C4-2B (cell line): ENCODE measurements around the gene FAM227B.
"Not testable (repeated sequence)": the region's sequence is repeated elsewhere in the genome, so short reads cannot be mapped to it uniquely, and the experiment has no call there.

ENCODE experiments used
- H3K27ac ChIP-seq: fragments of 450-650 bp; 2 replicates; pipeline ENCODE4 v1.5.1; 2017
- ZFX ChIP-seq: fragments of 450-650 bp; IDR thresholded peaks from 2 replicates; pipeline ENCODE4 v1.6.1; 2017
- TF ChIP-seq, protein P1 (sequence below): fragments of 450-650 bp; conservative IDR thresholded peaks from 2 replicates; pipeline ENCODE4 v1.5.1; 2017; ENCODE audit warnings: mild to moderate bottlenecking

FAM227B gene

DNA sequence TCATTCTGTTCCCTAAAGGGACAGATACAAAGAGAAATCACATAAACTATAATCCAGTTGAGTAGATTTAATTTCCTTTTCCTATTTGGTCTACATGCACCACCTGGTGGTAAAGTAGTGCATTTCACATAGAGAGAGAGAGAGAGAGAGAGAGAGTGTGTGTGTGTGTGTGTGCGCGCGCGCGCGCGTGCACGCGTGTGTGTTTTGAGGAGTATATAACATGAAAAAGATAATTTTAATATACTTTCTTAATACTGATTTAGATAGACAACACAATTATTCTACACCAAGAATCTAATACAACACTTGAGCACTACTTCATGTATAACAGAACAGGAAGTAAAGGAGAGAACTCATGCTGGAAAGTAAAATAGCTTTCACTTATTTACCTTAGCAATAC is 198.6 kb downstream of the FAM227B start:
- TF ChIP-seq, protein P1, sequence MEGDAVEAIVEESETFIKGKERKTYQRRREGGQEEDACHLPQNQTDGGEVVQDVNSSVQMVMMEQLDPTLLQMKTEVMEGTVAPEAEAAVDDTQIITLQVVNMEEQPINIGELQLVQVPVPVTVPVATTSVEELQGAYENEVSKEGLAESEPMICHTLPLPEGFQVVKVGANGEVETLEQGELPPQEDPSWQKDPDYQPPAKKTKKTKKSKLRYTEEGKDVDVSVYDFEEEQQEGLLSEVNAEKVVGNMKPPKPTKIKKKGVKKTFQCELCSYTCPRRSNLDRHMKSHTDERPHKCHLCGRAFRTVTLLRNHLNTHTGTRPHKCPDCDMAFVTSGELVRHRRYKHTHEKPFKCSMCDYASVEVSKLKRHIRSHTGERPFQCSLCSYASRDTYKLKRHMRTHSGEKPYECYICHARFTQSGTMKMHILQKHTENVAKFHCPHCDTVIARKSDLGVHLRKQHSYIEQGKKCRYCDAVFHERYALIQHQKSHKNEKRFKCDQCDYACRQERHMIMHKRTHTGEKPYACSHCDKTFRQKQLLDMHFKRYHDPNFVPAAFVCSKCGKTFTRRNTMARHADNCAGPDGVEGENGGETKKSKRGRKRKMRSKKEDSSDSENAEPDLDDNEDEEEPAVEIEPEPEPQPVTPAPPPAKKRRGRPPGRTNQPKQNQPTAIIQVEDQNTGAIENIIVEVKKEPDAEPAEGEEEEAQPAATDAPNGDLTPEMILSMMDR: peak; percentile 91
- TF ChIP-seq ZFX: no peak
- no peak overlapping the region for H3K27ac ChIP-seq

DNA sequence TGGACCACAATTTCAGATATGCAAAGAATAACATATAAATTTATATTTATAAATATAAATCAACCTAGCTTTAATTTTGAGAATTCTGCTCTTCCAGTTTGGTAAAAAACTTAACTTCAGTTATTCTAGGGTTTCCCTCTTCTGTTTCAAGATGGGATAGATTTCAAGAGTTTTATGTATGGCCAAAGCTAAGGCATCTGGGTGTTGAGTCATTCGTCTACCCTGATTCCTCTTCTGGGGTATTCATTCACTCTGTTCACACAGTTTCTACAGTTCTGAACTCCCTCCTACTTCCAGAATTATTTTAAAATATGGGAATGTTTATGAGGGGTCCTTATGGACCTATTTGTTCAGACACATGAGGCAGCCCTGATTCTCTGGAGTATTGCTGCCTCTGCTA is 201.8 kb downstream of the FAM227B start:
- H3K27ac ChIP-seq: no peak overlapping the region
- TF ChIP-seq ZFX: no peak
- TF ChIP-seq, protein P1: no peak

DNA sequence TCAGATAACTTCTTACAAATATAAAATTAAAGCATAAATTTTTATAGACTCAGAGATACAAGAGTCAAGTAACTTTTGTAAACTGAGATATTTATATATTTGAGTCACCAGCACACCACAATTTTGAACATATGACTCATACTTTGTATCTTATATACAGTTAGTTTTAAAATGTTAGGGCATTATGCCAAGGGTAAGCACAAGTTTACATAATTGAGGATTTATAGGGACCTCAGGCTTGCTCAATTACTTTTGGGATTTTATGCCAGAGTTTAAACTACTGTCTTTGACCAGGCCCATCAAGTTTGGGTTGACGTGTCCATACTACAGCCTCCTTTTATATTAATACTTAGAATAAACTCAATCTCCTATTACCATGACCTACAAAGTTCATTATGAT is 205.0 kb downstream of the FAM227B start:
- TF ChIP-seq, protein P1: no peak
- H3K27ac ChIP-seq: no peak overlapping the region

DNA sequence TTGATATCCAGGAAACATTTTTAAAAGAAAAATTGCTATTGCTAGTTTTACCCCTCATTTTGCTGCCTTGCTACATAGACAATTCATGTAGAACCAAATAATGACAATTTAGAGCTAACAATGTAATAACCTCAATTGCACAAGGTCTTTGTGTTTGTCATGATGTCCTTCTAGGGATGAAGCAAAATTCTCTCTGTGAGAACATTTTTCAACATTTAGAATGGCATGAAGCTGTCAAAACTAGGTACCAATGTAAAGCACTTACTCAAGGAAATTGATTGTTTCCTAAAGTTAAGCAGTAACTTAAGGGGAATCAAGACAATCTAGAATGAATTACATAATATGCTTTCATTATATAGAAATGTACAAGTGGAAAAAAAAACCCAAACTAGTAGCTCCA is 205.5 kb downstream of the FAM227B start:
- no peak overlapping the region for H3K27ac ChIP-seq

DNA sequence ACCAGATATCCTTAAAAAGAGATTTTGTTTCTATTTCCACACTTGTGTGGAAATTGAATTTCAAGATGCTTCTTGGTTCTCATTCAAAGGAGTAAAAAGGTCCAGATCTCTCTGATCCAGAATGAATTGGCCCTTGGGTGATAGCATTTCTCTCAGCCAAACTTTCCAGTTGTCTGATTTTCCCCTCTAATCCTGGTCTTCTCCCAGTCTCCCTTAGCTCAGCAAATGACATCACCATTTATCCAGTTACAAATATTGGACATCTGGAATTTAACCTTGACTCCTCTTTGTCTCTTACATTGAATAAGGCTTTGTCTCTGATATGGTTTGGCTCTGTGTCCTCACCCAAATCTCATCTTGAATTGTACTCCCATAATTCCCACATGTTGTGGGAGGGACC is 207.8 kb downstream of the FAM227B start:
- H3K27ac ChIP-seq: no peak overlapping the region
- TF ChIP-seq, protein P1: no peak

More for the DNA sequence above, 205.5 kb downstream of the FAM227B start:
- TF ChIP-seq ZFX: no peak
- TF ChIP-seq, protein P1: no peak

DNA sequence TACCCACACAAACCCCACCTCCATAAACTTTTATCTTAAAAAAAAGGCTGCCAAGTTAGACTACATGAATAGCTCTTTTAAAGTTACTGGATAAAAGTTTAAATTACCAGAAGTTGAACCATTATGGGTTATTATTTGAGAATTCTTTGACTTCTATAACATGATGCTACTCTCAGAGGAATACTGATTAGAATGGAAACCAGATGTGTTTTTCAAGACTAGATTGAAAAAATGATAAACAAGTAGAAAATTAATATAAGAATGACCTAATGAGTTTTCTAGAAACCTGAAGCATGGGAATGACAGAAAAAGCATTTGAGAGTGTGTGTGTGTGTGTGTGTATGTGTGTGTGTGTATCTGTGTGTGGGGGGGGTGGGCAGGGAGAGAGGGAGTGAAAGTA is 210.0 kb downstream of the FAM227B start:
- no peak for TF ChIP-seq ZFX
- TF ChIP-seq, protein P1: no peak
- H3K27ac ChIP-seq: no peak overlapping the region

DNA sequence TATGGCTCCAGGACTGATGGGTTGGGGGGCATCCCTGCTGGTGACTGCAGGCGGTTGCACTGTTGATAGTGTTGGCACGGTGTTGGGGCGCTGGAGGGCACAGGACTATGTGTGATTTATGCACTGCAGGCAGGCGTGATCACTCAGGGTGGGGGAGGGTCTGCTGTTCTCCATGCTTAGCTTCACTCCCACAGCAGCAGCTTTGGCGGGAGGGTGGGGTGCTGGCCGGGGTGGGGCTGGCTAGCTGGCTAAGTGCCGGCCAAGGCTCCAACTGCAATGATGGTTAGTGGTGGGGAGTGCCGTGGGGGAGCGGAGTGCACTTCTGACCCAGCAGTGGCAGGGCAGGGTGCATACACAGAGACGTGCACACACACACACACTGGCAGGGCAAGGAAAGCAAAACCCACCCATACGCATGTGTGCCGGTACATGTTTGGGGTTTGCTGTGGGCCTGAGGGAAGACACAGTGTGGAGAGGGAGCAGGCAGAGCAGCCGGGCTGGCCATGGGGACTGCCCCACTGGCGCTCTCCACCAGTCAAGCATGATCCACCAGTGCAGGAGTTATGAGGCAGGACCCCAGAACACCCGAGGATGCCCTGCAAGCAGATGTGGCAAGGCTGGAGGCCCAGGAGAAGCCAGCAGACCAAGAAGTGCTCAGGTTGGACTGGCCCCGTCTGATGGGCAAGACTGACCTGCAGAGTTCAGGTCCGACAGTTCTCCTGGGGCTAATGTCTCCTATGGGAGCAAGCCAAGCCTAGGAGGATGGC is 214.1 kb downstream of the FAM227B start:
- TF ChIP-seq, protein P1: no peak
- no peak for TF ChIP-seq ZFX
- H3K27ac ChIP-seq: no peak overlapping the region

DNA sequence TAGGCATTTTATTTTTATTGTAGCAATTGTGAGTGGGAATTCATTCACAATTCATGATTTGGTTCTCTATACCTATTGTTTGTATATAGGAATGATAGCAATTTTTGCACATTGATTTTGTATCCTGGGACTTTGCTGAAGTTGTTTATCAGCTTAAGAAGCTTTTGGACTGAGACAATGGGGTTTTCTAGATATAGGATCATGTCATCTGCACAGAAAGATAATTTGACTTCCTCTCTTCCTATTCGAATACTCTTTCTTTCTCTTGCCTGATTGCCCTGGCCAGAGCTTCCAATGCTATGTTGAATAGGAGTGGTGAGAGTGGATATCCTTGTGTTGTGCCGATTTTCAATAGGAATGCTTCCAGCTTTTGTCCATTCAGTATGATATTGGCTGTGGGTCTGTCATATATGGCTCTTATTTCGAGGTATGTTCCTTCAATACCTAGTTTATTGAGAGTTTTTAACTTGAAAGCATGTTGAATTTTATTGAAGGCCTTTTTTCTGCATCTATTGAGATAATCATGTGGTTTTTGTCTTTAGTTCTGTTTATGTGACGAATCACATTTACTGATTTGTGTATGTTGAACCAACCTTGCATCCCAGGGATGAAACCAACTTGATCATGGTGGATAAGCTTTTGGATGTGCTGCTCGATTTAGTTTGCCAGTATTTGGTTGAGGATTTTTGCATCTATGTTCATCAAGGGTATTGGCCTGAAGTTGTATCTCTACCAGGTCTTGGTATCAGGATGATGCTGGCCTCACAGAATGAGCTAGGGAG is 217.9 kb downstream of the FAM227B start:
- H3K27ac ChIP-seq: not testable (repeated sequence)
